ENCODE measurements around the gene CHST8.

Gene CHST8

GRCh38 chr19:33770107-33770506, 148.4 kb downstream of the CHST8 start:
- H3K4me3 ChIP-seq (ENCODE audit: low read depth, low read length), result no peak overlapping the region
- no peak for TF ChIP-seq CTCF (conservative IDR thresholded peaks at IDR 0.05; ENCODE audit: low read depth, low read length)
- DNase-seq (ENCODE audit: low read depth), result no peak

- peak; percentile 91 for TF ChIP-seq CTCF (conservative IDR thresholded peaks at IDR 0.05; ENCODE audit: low read depth, low read length)
- DNase-seq (ENCODE audit: low read depth), result peak; percentile 74
- no peak overlapping the region for H3K4me3 ChIP-seq (ENCODE audit: low read depth, low read length)
Measured at GRCh38 chr19:33771384-33772101, 149.8 kb downstream of the CHST8 start.

GRCh38 chr19:33772102-33772857, 150.5 kb downstream of the CHST8 start:
- H3K4me3 ChIP-seq (ENCODE audit: low read depth, low read length), result no peak overlapping the region
- TF ChIP-seq CTCF (conservative IDR thresholded peaks at IDR 0.05; ENCODE audit: low read depth, low read length), result no peak
- no peak for DNase-seq (ENCODE audit: low read depth)

GRCh38 chr19:33772858-33773180, 151.1 kb downstream of the CHST8 start:
- no peak for DNase-seq (ENCODE audit: low read depth)
- no peak overlapping the region for H3K4me3 ChIP-seq (ENCODE audit: low read depth, low read length)
- TF ChIP-seq CTCF (conservative IDR thresholded peaks at IDR 0.05; ENCODE audit: low read depth, low read length), result no peak

- DNase-seq (ENCODE audit: low read depth), result no peak
- no peak for TF ChIP-seq CTCF (conservative IDR thresholded peaks at IDR 0.05; ENCODE audit: low read depth, low read length)
- no peak overlapping the region for H3K4me3 ChIP-seq (ENCODE audit: low read depth, low read length)
Measured at GRCh38 chr19:33773704-33774624, 152.2 kb downstream of the CHST8 start.

GRCh38 chr19:33774751-33775150, 153.0 kb downstream of the CHST8 start:
- no peak for DNase-seq (ENCODE audit: low read depth)
- TF ChIP-seq CTCF (conservative IDR thresholded peaks at IDR 0.05; ENCODE audit: low read depth, low read length), result no peak

More at GRCh38 chr19:33774751-33775150, 153.0 kb downstream of the CHST8 start:
- H3K4me3 ChIP-seq (ENCODE audit: low read depth, low read length), result no peak overlapping the region
